HL-60 (cell line): ENCODE measurements around the gene PF4V1.

Experiments used
- CTCF ChIP-seq: IDR thresholded peaks from one replicate; pipeline ENCODE4 v1.5.1; 2011; ENCODE audit warnings: low read length, control low read depth, inconsistent platforms; ENCODE audit not compliant: insufficient read depth
- POLR2AphosphoS5 ChIP-seq: IDR thresholded peaks from 2 replicates; pipeline ENCODE4 v1.6.1; 2012; ENCODE audit warnings: low read depth
- REST ChIP-seq: IDR thresholded peaks from 2 replicates; pipeline ENCODE4 v1.6.1; 2012; ENCODE audit warnings: low read depth; ENCODE audit not compliant: insufficient replicate concordance

- TF ChIP-seq CTCF (no peak), REST (no peak), POLR2AphosphoS5 (no peak)
These were observed 38.0 kb upstream of the PF4V1 start for GRCh38 chr4:73815145-73815544.
